DOHH2 (cell line): ENCODE measurements around the gene MIEF1.

Experiments
- CTCF ChIP-seq: fragments of 200-600 bp; sonication (generic); IDR thresholded peaks from one replicate; pipeline ENCODE4 v1.5.1; 2014; ENCODE audit warnings: antibody characterized with exemption, mild to moderate bottlenecking, low read depth, low read length; ENCODE audit not compliant: poor library complexity, severe bottlenecking
- EZH2phosphoT487 ChIP-seq: fragments of 200-600 bp; sonication (generic); IDR thresholded peaks from 2 replicates; pipeline ENCODE4 v1.6.1; 2017; ENCODE audit warnings: borderline replicate concordance, mild to moderate bottlenecking, antibody characterized with exemption, low read length, moderate library complexity, mixed read lengths

- TF ChIP-seq CTCF (no peak), EZH2phosphoT487 (no peak)
These were observed 8.3 kb upstream of the MIEF1 start for GRCh38 chr22:39493759-39494158.
